HepG2 (cell line): ENCODE data around the gene MVP. TPM values are rescaled to one million over a fixed set of nuclear protein-coding genes. Genes with fewer than 3 reads are reported as not detected.
A peak's percentile ranks its signal among the peaks of the same experiment; 100 is the strongest.

ENCODE experiments used
- ATAC-seq: fragments of 200-7000 bp; cut with Tn5 transposase; 3 replicates; pipeline ENCODE4 v1.9.1; 2020; ENCODE audit warnings: mild to moderate bottlenecking, moderate library complexity
- BruUV-seq: library from RNA; stranded (reverse); fragments of 400-500 nt; replicated peaks from 2 replicates; lab custom pipeline; 2021; lab: Mats Ljungman, UMichigan
- CTCF ChIA-PET: fragments of 300-600 bp; formaldehyde crosslinking; extraction: SDS; loops from one replicate; lab custom pipeline; 2021; ENCODE audit warnings: low total read pairs, inconsistent platforms, low intra/inter-chr PET ratio; lab: Yijun Ruan, JAX
- POLR2A ChIA-PET: fragments of 350-600 bp; sonication (Branson Sonifier 250); formaldehyde crosslinking; loops from one replicate; lab custom pipeline; 2020; ENCODE audit warnings: antibody characterized with exemption, inconsistent platforms; lab: Yijun Ruan, JAX
- DNase-seq: peaks from one replicate; pipeline ENCODE4 v3.0.0-alpha.2; 2015; ENCODE audit warnings: low spot score
- FAIRE-seq: peaks from 3 replicates; lab custom pipeline; 2011; peaks lifted over from hg19 to GRCh38; lab: Jason Lieb, UNC
- H2AFZ ChIP-seq: one replicate; pipeline ENCODE4 v1.6.1; 2011; ENCODE audit warnings: low read length, inconsistent platforms
- H3K27ac ChIP-seq: fragments of 300-600 bp; 3 replicates; pipeline ENCODE4 v1.8.0; 2011; ENCODE audit warnings: mixed run types, mild to moderate bottlenecking, mixed read lengths, low read length, inconsistent platforms; ENCODE audit not compliant: insufficient read depth; ENCODE audit errors: extremely low read length
- H3K27me3 ChIP-seq, 2 experiments: fragments of 200-600 bp in 1 of 2; 2 replicates in 1 of 2; 3 replicates in 1 of 2; pipeline versions ENCODE4 v1.6.0 to v1.8.0; 2011; ENCODE audit warnings: low read length in 2 of 2, mild to moderate bottlenecking in 2 of 2, moderate library complexity in 2 of 2, inconsistent platforms in 1 of 2; ENCODE audit not compliant: insufficient read depth in 2 of 2, control insufficient read depth in 1 of 2
- H3K36me3 ChIP-seq, 2 experiments: fragments of 200-600 bp in 1 of 2; replicated peaks in 1 of 2; 2 replicates in 1 of 2; 3 replicates in 1 of 2; pipeline versions ENCODE4 v1.5.1 to v1.8.0; 2011; ENCODE audit warnings: low read length in 2 of 2, inconsistent platforms in 1 of 2; ENCODE audit not compliant: insufficient read depth in 2 of 2, control insufficient read depth in 1 of 2
- H3K4me1 ChIP-seq: 2 replicates; pipeline ENCODE4 v1.5.1; 2012; ENCODE audit warnings: low read length, inconsistent platforms; ENCODE audit not compliant: insufficient read depth
- H3K4me2 ChIP-seq: 2 replicates; pipeline ENCODE4 v1.6.0; 2011; ENCODE audit warnings: low read depth, low read length, inconsistent platforms
- H3K4me3 ChIP-seq, 3 experiments: fragments of 200-600 bp in 1 of 3; sonication (generic), shearing (Covaris generic) in 1 of 3; replicated peaks in 1 of 3; 2 replicates each; pipeline ENCODE4 v1.5.1; 2011 to 2016; ENCODE audit warnings: low read length in 3 of 3, inconsistent platforms in 2 of 3, low read depth in 2 of 3, mild to moderate bottlenecking in 2 of 3, control low read depth in 1 of 3, mixed read lengths in 1 of 3; ENCODE audit not compliant: insufficient read depth in 1 of 3
- H3K79me2 ChIP-seq: one replicate; pipeline ENCODE4 v1.6.1; 2011; ENCODE audit warnings: low read length, inconsistent platforms; ENCODE audit not compliant: insufficient read depth
- H3K9ac ChIP-seq: 2 replicates; pipeline ENCODE4 v1.6.0; 2011; ENCODE audit warnings: mild to moderate bottlenecking, low read depth, low read length, inconsistent platforms; ENCODE audit not compliant: insufficient read depth
- H3K9me3 ChIP-seq: 2 replicates; pipeline ENCODE4 v1.5.1; 2012; ENCODE audit warnings: mild to moderate bottlenecking, low read length
- H4K20me1 ChIP-seq: 2 replicates; pipeline ENCODE4 v1.6.0; 2011; ENCODE audit warnings: inconsistent platforms, mild to moderate bottlenecking, low read length, moderate library complexity; ENCODE audit not compliant: insufficient read depth
- AGO2 ChIP-seq: fragments of 200-400 bp; formaldehyde crosslinking; optimal IDR thresholded peaks from 2 replicates; pipeline ENCODE3; 2017; ENCODE audit warnings: mild to moderate bottlenecking, low read depth, low read length, moderate library complexity
- EEA1 ChIP-seq: sonication (generic); formaldehyde crosslinking; IDR thresholded peaks from 2 replicates; pipeline ENCODE4 v1.5.1; 2020; ENCODE audit warnings: mild to moderate bottlenecking, missing genetic modification reagents, borderline replicate concordance
- HNRNPL ChIP-seq: fragments of 200-400 bp; formaldehyde crosslinking; IDR thresholded peaks from 2 replicates; pipeline ENCODE4 v1.6.1; 2017; ENCODE audit warnings: mild to moderate bottlenecking, low read depth, low read length
- HOXA9 ChIP-seq: sonication (generic); formaldehyde crosslinking; IDR thresholded peaks from 2 replicates; pipeline ENCODE4 v1.8.1; 2022; ENCODE audit warnings: missing genetic modification reagents, mild to moderate bottlenecking, moderate library complexity, borderline replicate concordance
- MED8 ChIP-seq: sonication (generic); formaldehyde crosslinking; IDR thresholded peaks from 2 replicates; pipeline ENCODE4 v1.8.1; 2023; ENCODE audit warnings: mild to moderate bottlenecking, missing genetic modification reagents; ENCODE audit not compliant: insufficient replicate concordance
- NRL ChIP-seq: sonication (generic); formaldehyde crosslinking; IDR thresholded peaks from 2 replicates; pipeline ENCODE4 v1.5.0; 2020; ENCODE audit warnings: missing genetic modification reagents, mild to moderate bottlenecking, moderate library complexity, borderline replicate concordance
- RBFOX2 ChIP-seq: fragments of 200-400 bp; formaldehyde crosslinking; IDR thresholded peaks from 2 replicates; pipeline ENCODE4 v1.6.1; 2017; ENCODE audit warnings: low read depth, mild to moderate bottlenecking, low read length
- SMARCC2 ChIP-seq: fragments of 450-650 bp; IDR thresholded peaks from 2 replicates; pipeline ENCODE4 v1.6.1; 2017; ENCODE audit warnings: antibody characterized with exemption, mild to moderate bottlenecking
- ZNF326 ChIP-seq: sonication (generic); formaldehyde crosslinking; IDR thresholded peaks from 2 replicates; pipeline ENCODE4 v1.4.0; 2020; ENCODE audit warnings: missing genetic modification reagents, borderline replicate concordance
- ZNF557 ChIP-seq: sonication (generic); formaldehyde crosslinking; IDR thresholded peaks from 2 replicates; pipeline ENCODE4 v1.4.0; 2020; ENCODE audit warnings: missing genetic modification reagents
- ZNF776 ChIP-seq: sonication (generic); formaldehyde crosslinking; IDR thresholded peaks from 2 replicates; pipeline ENCODE4 v1.4.0; 2020; ENCODE audit warnings: mild to moderate bottlenecking, missing genetic modification reagents
- WGBS: methylation state at CpG from one replicate; pipeline ENCODE4 v1.1.6; 2017; ENCODE audit warnings: low lambda C conversion rate; 5-methylcytosine and 5-hydroxymethylcytosine counted together
- in situ Hi-C: cut with HindIII; loops from 2 replicates; pipeline ENCODE4 v1.10.0; 2017; ENCODE audit warnings: low pct_unique_long_range_greater_than_20kb; ENCODE audit not compliant: extremely low pct_ligation_motif_present
- intact Hi-C: fragments of 100-400 bp; cut with micrococcal nuclease; formaldehyde crosslinking; loops from one replicate; pipeline ENCODE4 v1.10.0; 2022; ENCODE audit not compliant: unreplicated experiment
- polyA plus RNA-seq, 8 experiments: library from polyadenylated mRNA; depleted of rRNA in 3 of 8; stranded (reverse) in 7 of 8; unstranded in 1 of 8; fragments of >200 nt; fragmentation: Illumina TruSeq in 4 of 8; extraction: Trizol in 4 of 8; gene quantifications; 2 replicates each; pipeline versions ENCODE4 v1.2.1 to v1.2.3, GENCODE V29; 2011 to 2016; ENCODE audit warnings: low read depth in 4 of 8, missing spikeins in 1 of 8, mixed read lengths in 1 of 8; ENCODE audit not compliant: insufficient read depth in 1 of 8
- total RNA-seq, 5 experiments: library from RNA; depleted of rRNA; stranded (reverse); fragments of >200 nt; fragmentation: Illumina TruSeq; extraction: Trizol; gene quantifications; 2 replicates each; pipeline ENCODE4 v1.2.3, GENCODE V29; 2016; ENCODE audit warnings: low read depth in 1 of 5
- TF ChIP-seq, protein P1 (sequence below): sonication (generic); formaldehyde crosslinking; IDR thresholded peaks from 2 replicates; pipeline ENCODE4 v1.5.1; 2020; ENCODE audit warnings: mild to moderate bottlenecking, missing genetic modification reagents, moderate library complexity
- TF ChIP-seq, protein P2 (sequence below), 2 experiments: sonication (generic) in 1 of 2; formaldehyde crosslinking in 1 of 2; IDR thresholded peaks; 2 replicates each; pipeline versions ENCODE4 v1.4.0 to v1.6.1; 2016 to 2020; ENCODE audit warnings: borderline replicate concordance in 1 of 2, low read depth in 1 of 2, mild to moderate bottlenecking in 1 of 2, missing genetic modification reagents in 1 of 2

Gene MVP
- total and polyA plus RNA-seq, 2 of the 13 experiments (the other 11 are each of a cell fraction or from before 2014, with no cell fraction given) = 22.9 to 43.5 TPM

DNA sequence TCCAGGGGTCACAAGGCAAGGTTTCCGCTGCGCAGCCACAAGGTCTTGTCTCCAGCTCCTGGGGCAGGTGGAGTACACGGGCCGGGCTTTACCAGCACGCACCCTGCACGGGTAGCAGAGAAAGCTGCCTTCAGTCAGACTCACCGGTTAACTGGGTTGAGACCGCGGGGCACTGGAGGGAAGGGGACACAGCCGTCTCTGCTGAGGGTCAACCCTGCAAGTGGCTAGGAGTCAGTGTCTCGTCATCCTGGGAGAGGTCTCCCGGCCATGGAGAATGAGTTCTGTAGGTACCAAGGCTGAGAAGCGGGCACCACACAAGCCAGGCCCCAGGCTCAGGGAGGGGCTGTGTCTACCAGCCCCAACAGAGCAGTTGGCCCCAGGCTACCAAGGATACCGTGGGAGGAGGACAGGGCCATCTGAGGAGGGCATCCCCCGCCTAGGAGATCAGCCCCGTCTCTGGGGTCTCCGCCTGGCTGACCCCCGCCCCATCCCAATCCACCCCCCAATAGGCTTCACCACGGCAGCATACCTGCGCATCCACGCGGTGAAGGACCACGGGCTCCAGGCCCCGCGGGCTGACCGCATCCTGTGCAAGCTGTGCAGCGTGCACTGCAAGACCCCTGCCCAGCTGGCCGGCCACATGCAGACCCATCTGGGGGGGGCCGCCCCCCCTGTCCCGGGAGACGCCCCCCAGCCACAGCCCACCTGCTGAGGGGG, 11.1 kb upstream of the MVP start:
- peak overlapping the region; percentile 77 for H3K27ac ChIP-seq
- no peak for FAIRE-seq
- H2AFZ ChIP-seq = no peak overlapping the region
- H3K4me1 ChIP-seq = peaks cover 70% of the 10 kb centered on the region
- peaks cover 0 to 12% of the 10 kb centered on the region in 2 experiments; a peak in 2 of 5 replicates for H3K27me3 ChIP-seq
- intact Hi-C loops = no loop called here
- peaks cover 6 to 27% of the 10 kb centered on the region in 2 experiments for H3K36me3 ChIP-seq
- no peak for ATAC-seq
- CTCF ChIA-PET = no interaction called here
- H3K9ac ChIP-seq = peak overlapping the region; percentile 78; the same call in 1 of the 2 replicates
- in situ Hi-C loops = loop anchor here (25.0 kb wide), 1 partner anchor 853 kb away; the partner anchor contains the start of genes FBRS and PRR14
- H3K4me3 ChIP-seq = peak overlapping the region in 2 of 3 experiments; percentile 63 to 85; a peak in 3 of 6 replicates
- POLR2A ChIA-PET = interaction anchor here (0.7 to 4.3 kb wide), 9 partner anchors 12 to 130 kb away, joined by 4 to 56 read pairs (median 16); partner anchors contain the start of genes ASPHD1, CDIPT, KIF22 and MVP
- no TSS peak for BruUV-seq
- H3K9me3 ChIP-seq = no peaks in the 10 kb centered on the region
- H3K79me2 ChIP-seq = peaks cover 22% of the 10 kb centered on the region
- DNase-seq = no peak
- peaks cover 23% of the 10 kb centered on the region; the same call in 1 of the 2 replicates for H4K20me1 ChIP-seq
- peak overlapping the region; percentile 88 for H3K4me2 ChIP-seq
- WGBS = 96% methylated on average over 17 of the region's 31 CpGs
- no peak for TF ChIP-seq MED8 (CRISPR knock-in tag)
- no peak for TF ChIP-seq ZNF326 (CRISPR knock-in tag)
- TF ChIP-seq SMARCC2 = no peak
- TF ChIP-seq HOXA9 (CRISPR knock-in tag) = 0 out of 2 replicates have a peak, but pooled peaks have one; percentile 10
- TF ChIP-seq, protein P1, sequence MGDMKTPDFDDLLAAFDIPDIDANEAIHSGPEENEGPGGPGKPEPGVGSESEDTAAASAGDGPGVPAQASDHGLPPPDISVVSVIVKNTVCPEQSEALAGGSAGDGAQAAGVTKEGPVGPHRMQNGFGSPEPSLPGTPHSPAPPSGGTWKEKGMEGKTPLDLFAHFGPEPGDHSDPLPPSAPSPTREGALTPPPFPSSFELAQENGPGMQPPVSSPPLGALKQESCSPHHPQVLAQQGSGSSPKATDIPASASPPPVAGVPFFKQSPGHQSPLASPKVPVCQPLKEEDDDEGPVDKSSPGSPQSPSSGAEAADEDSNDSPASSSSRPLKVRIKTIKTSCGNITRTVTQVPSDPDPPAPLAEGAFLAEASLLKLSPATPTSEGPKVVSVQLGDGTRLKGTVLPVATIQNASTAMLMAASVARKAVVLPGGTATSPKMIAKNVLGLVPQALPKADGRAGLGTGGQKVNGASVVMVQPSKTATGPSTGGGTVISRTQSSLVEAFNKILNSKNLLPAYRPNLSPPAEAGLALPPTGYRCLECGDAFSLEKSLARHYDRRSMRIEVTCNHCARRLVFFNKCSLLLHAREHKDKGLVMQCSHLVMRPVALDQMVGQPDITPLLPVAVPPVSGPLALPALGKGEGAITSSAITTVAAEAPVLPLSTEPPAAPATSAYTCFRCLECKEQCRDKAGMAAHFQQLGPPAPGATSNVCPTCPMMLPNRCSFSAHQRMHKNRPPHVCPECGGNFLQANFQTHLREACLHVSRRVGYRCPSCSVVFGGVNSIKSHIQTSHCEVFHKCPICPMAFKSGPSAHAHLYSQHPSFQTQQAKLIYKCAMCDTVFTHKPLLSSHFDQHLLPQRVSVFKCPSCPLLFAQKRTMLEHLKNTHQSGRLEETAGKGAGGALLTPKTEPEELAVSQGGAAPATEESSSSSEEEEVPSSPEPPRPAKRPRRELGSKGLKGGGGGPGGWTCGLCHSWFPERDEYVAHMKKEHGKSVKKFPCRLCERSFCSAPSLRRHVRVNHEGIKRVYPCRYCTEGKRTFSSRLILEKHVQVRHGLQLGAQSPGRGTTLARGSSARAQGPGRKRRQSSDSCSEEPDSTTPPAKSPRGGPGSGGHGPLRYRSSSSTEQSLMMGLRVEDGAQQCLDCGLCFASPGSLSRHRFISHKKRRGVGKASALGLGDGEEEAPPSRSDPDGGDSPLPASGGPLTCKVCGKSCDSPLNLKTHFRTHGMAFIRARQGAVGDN (CRISPR knock-in tag) = 0 out of 2 replicates have a peak, but pooled peaks have one; percentile 14
- TF ChIP-seq, protein P2, sequence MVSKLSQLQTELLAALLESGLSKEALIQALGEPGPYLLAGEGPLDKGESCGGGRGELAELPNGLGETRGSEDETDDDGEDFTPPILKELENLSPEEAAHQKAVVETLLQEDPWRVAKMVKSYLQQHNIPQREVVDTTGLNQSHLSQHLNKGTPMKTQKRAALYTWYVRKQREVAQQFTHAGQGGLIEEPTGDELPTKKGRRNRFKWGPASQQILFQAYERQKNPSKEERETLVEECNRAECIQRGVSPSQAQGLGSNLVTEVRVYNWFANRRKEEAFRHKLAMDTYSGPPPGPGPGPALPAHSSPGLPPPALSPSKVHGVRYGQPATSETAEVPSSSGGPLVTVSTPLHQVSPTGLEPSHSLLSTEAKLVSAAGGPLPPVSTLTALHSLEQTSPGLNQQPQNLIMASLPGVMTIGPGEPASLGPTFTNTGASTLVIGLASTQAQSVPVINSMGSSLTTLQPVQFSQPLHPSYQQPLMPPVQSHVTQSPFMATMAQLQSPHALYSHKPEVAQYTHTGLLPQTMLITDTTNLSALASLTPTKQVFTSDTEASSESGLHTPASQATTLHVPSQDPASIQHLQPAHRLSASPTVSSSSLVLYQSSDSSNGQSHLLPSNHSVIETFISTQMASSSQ (IDR thresholded peaks at IDR 0.05; ENCODE audit: low read depth) = no peak
- TF ChIP-seq, protein P2 (CRISPR knock-in tag; IDR thresholded peaks at IDR 0.05; ENCODE audit: borderline replicate concordance) = no peak
- 0 out of 2 replicates have a peak, but pooled peaks have one; percentile 55 for TF ChIP-seq HNRNPL
- peak; percentile 75 for TF ChIP-seq RBFOX2
- peak; percentile 46; the same call in 1 of the 2 replicates for TF ChIP-seq NRL (CRISPR knock-in tag)
- no peak for TF ChIP-seq ZNF557 (CRISPR knock-in tag)
- TF ChIP-seq AGO2 = peak; percentile 91
- TF ChIP-seq EEA1 (CRISPR knock-in tag) = no peak
- peak; percentile 38; the same call in 1 of the 2 replicates for TF ChIP-seq ZNF776 (CRISPR knock-in tag)
